H1 (cell line): ENCODE results near the gene SYK. TPM values are rescaled to one million over a fixed set of nuclear protein-coding genes. Genes with fewer than 3 reads are reported as not detected.

Experiments used
- KDM1A ChIP-seq: fragments of 200-600, 300-600 bp; sonication (generic); IDR thresholded peaks from 2 replicates; pipeline ENCODE4 v1.7.1; 2016; ENCODE audit warnings: mild to moderate bottlenecking, low read length, borderline replicate concordance
- KDM4A ChIP-seq: IDR thresholded peaks from one replicate; pipeline ENCODE4 v1.7.1; 2012; ENCODE audit warnings: low read depth, mild to moderate bottlenecking, moderate library complexity, low read length, inconsistent platforms; ENCODE audit not compliant: severe bottlenecking
- MAFK ChIP-seq: IDR thresholded peaks from 2 replicates; pipeline ENCODE4 v1.6.1; 2012; ENCODE audit warnings: low read depth, mild to moderate bottlenecking, improper control_type of control experiment, low read length
- ZNF274 ChIP-seq: IDR thresholded peaks from 2 replicates; pipeline ENCODE4 v1.7.0; 2012; ENCODE audit warnings: low read length, borderline replicate concordance; ENCODE audit errors: extremely low read depth
- polyA plus RNA-seq, 7 experiments: library from polyadenylated mRNA; depleted of rRNA in 3 of 7; stranded (reverse) in 5 of 7; unstranded in 2 of 7; fragments of >200 nt in 5 of 7; fragments of 200-250 nt in 2 of 7; gene quantifications; 1 replicate in 5 of 7; 2 replicates in 1 of 7; 4 replicates in 1 of 7; pipeline versions ENCODE4 v1.2.1 to v1.2.3, GENCODE V29; 2011 to 2013; ENCODE audit warnings: missing spikeins in 2 of 7, mixed read lengths in 2 of 7
- total RNA-seq: library from RNA; stranded (reverse); fragmentation: NEBNext Ultra II Directional; extraction: Animal tissue kit (Norgen Biotek cat#: 25700); gene quantifications from 2 replicates; pipeline ENCODE4 v1.2.1, GENCODE V29; 2021
- TF ChIP-seq, protein P1 (sequence below): fragments of 300-600 bp; sonication (generic); IDR thresholded peaks from 2 replicates; pipeline ENCODE4 v1.7.1; 2012; ENCODE audit warnings: low read length, moderate library complexity, mild to moderate bottlenecking, inconsistent platforms; ENCODE audit not compliant: insufficient replicate concordance

SYK gene
- total and polyA plus RNA-seq, 2 of the 8 experiments (the other 6 are each of a cell fraction or from before 2014, with no cell fraction given): 1.5 to 4.4 TPM

DNA sequence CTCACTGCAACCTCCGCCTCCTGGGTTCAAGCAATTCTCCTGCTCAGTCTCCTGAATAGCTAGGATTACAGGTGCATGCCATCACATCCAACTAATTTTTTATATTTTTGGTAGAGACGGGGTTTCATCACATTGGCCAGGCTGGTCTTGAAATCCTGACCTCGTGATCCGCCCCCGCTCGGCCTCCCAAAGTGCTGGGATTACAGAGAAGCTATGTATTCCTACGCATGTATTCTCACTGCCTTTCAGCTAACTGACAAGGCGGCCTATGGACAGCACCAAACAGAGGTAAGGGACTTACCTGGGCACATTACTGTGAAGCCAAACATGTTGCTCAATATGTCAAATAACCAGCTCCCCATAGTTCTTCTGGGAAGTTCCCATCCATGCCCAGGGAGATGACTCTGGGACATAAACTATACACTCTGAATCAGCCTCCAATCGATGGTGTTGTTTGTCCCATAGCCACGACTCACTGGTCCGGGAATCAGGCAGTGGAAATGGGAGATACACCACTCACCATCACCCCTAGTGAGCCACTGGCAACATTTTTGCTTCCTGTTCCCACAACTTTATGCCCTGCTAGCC is 114.6 kb downstream of the SYK start (continued):
- TF ChIP-seq, protein P1, sequence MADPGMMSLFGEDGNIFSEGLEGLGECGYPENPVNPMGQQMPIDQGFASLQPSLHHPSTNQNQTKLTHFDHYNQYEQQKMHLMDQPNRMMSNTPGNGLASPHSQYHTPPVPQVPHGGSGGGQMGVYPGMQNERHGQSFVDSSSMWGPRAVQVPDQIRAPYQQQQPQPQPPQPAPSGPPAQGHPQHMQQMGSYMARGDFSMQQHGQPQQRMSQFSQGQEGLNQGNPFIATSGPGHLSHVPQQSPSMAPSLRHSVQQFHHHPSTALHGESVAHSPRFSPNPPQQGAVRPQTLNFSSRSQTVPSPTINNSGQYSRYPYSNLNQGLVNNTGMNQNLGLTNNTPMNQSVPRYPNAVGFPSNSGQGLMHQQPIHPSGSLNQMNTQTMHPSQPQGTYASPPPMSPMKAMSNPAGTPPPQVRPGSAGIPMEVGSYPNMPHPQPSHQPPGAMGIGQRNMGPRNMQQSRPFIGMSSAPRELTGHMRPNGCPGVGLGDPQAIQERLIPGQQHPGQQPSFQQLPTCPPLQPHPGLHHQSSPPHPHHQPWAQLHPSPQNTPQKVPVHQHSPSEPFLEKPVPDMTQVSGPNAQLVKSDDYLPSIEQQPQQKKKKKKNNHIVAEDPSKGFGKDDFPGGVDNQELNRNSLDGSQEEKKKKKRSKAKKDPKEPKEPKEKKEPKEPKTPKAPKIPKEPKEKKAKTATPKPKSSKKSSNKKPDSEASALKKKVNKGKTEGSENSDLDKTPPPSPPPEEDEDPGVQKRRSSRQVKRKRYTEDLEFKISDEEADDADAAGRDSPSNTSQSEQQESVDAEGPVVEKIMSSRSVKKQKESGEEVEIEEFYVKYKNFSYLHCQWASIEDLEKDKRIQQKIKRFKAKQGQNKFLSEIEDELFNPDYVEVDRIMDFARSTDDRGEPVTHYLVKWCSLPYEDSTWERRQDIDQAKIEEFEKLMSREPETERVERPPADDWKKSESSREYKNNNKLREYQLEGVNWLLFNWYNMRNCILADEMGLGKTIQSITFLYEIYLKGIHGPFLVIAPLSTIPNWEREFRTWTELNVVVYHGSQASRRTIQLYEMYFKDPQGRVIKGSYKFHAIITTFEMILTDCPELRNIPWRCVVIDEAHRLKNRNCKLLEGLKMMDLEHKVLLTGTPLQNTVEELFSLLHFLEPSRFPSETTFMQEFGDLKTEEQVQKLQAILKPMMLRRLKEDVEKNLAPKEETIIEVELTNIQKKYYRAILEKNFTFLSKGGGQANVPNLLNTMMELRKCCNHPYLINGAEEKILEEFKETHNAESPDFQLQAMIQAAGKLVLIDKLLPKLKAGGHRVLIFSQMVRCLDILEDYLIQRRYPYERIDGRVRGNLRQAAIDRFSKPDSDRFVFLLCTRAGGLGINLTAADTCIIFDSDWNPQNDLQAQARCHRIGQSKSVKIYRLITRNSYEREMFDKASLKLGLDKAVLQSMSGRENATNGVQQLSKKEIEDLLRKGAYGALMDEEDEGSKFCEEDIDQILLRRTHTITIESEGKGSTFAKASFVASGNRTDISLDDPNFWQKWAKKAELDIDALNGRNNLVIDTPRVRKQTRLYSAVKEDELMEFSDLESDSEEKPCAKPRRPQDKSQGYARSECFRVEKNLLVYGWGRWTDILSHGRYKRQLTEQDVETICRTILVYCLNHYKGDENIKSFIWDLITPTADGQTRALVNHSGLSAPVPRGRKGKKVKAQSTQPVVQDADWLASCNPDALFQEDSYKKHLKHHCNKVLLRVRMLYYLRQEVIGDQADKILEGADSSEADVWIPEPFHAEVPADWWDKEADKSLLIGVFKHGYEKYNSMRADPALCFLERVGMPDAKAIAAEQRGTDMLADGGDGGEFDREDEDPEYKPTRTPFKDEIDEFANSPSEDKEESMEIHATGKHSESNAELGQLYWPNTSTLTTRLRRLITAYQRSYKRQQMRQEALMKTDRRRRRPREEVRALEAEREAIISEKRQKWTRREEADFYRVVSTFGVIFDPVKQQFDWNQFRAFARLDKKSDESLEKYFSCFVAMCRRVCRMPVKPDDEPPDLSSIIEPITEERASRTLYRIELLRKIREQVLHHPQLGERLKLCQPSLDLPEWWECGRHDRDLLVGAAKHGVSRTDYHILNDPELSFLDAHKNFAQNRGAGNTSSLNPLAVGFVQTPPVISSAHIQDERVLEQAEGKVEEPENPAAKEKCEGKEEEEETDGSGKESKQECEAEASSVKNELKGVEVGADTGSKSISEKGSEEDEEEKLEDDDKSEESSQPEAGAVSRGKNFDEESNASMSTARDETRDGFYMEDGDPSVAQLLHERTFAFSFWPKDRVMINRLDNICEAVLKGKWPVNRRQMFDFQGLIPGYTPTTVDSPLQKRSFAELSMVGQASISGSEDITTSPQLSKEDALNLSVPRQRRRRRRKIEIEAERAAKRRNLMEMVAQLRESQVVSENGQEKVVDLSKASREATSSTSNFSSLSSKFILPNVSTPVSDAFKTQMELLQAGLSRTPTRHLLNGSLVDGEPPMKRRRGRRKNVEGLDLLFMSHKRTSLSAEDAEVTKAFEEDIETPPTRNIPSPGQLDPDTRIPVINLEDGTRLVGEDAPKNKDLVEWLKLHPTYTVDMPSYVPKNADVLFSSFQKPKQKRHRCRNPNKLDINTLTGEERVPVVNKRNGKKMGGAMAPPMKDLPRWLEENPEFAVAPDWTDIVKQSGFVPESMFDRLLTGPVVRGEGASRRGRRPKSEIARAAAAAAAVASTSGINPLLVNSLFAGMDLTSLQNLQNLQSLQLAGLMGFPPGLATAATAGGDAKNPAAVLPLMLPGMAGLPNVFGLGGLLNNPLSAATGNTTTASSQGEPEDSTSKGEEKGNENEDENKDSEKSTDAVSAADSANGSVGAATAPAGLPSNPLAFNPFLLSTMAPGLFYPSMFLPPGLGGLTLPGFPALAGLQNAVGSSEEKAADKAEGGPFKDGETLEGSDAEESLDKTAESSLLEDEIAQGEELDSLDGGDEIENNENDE: no peak
- TF ChIP-seq MAFK (no peak), KDM4A (no peak), KDM1A (no peak), ZNF274 (no peak)
